ENCODE measurements around the gene PKD1. TPM values are rescaled to one million over a fixed set of nuclear protein-coding genes. Genes with fewer than 3 reads are reported as not detected.
A peak's percentile ranks its signal among the peaks of the same experiment; 100 is the strongest.

PKD1 gene
- total RNA-seq, 1 donor from 2014 or later = 97.8 TPM

GRCh38 chr16:2162676-2163118, 27.0 kb upstream of the PKD1 start:
- Mint-ChIP-seq H3K27ac (no peak overlapping the region), H3K27me3 (no peaks in the 10 kb centered on the region)

GRCh38 chr16:2161911-2162310, 26.2 kb upstream of the PKD1 start:
- Mint-ChIP-seq H3K9me3 (ENCODE audit: low read depth) (no peaks in the 10 kb centered on the region), H3K4me3 (ENCODE audit: low read depth) (no peak overlapping the region), H3K36me3 (ENCODE audit: insufficient read depth) (peaks cover 2% of the 10 kb centered on the region), H3K4me1 (ENCODE audit: low read depth) (peaks cover 12% of the 10 kb centered on the region), H3K27ac (peak overlapping the region; percentile 56), H3K27me3 (no peaks in the 10 kb centered on the region)
- DNase-seq (ENCODE audit: low spot score, unreplicated experiment) = no peak
- no peak for TF ChIP-seq CTCF (IDR thresholded peaks at IDR 0.05; ENCODE audit: unreplicated experiment)

More at GRCh38 chr16:2162676-2163118, 27.0 kb upstream of the PKD1 start:
- Mint-ChIP-seq H3K9me3 (ENCODE audit: low read depth) (no peaks in the 10 kb centered on the region), H3K36me3 (ENCODE audit: insufficient read depth) (peaks cover 2% of the 10 kb centered on the region), H3K4me3 (ENCODE audit: low read depth) (no peak overlapping the region), H3K4me1 (ENCODE audit: low read depth) (peaks cover 4% of the 10 kb centered on the region)
- TF ChIP-seq CTCF (IDR thresholded peaks at IDR 0.05; ENCODE audit: unreplicated experiment) = no peak
- DNase-seq (ENCODE audit: low spot score, unreplicated experiment) = no peak

- no peaks in the 10 kb centered on the region for H3K27me3 Mint-ChIP-seq
These were observed 25.3 kb upstream of the PKD1 start for GRCh38 chr16:2160915-2161551.

GRCh38 chr16:2159175-2159838, 23.6 kb upstream of the PKD1 start:
- Mint-ChIP-seq H3K4me1 (ENCODE audit: low read depth) (peaks cover 25% of the 10 kb centered on the region), H3K4me3 (ENCODE audit: low read depth) (no peak overlapping the region), H3K36me3 (ENCODE audit: insufficient read depth) (no peaks in the 10 kb centered on the region), H3K27ac (peak overlapping the region; percentile 37), H3K9me3 (ENCODE audit: low read depth) (no peaks in the 10 kb centered on the region), H3K27me3 (no peaks in the 10 kb centered on the region)
- no peak for DNase-seq (ENCODE audit: low spot score, unreplicated experiment)
- TF ChIP-seq CTCF (IDR thresholded peaks at IDR 0.05; ENCODE audit: unreplicated experiment) = no peak

More at GRCh38 chr16:2160915-2161551, 25.3 kb upstream of the PKD1 start:
- TF ChIP-seq CTCF (IDR thresholded peaks at IDR 0.05; ENCODE audit: unreplicated experiment) = no peak
- Mint-ChIP-seq H3K36me3 (ENCODE audit: insufficient read depth) (peaks cover under 1% of the 10 kb centered on the region), H3K4me3 (ENCODE audit: low read depth) (no peak overlapping the region), H3K27ac (no peak overlapping the region), H3K4me1 (ENCODE audit: low read depth) (peaks cover 20% of the 10 kb centered on the region), H3K9me3 (ENCODE audit: low read depth) (no peaks in the 10 kb centered on the region)
- no peak for DNase-seq (ENCODE audit: low spot score, unreplicated experiment)

- DNase-seq (ENCODE audit: low spot score, unreplicated experiment) = no peak
- Mint-ChIP-seq H3K36me3 (ENCODE audit: insufficient read depth) (no peaks in the 10 kb centered on the region), H3K4me3 (ENCODE audit: low read depth) (peak overlapping the region; percentile 97), H3K27me3 (no peaks in the 10 kb centered on the region), H3K9me3 (ENCODE audit: low read depth) (no peaks in the 10 kb centered on the region), H3K27ac (no peak overlapping the region), H3K4me1 (ENCODE audit: low read depth) (peaks cover 34% of the 10 kb centered on the region)
- no peak for TF ChIP-seq CTCF (IDR thresholded peaks at IDR 0.05; ENCODE audit: unreplicated experiment)
These were observed 22.6 kb upstream of the PKD1 start for GRCh38 chr16:2158262-2158638.
